Activated gamma-delta T cell treated with anti-CD3 and anti-CD28 coated beads, Interleukin-2, amount 50 U/mL, for 16 hours (primary cell): Measurements from ENCODE around the gene SEC31A.
A peak's percentile ranks its signal among the peaks of the same experiment; 100 is the strongest.
"Not testable (repeated sequence)": the region's sequence is repeated elsewhere in the genome, so short reads cannot be mapped to it uniquely, and the experiment has no call there.

Experiments used
- DNase-seq: peaks from one replicate; pipeline ENCODE4 v3.0.0-alpha.2; 2020; ENCODE audit warnings: low read depth

Gene SEC31A

GRCh38 chr4:82833060-82833459, 57.9 kb downstream of the SEC31A start:
- not testable (repeated sequence) for DNase-seq

GRCh38 chr4:82825425-82825824, 65.5 kb downstream of the SEC31A start:
- DNase-seq = no peak

DNA sequence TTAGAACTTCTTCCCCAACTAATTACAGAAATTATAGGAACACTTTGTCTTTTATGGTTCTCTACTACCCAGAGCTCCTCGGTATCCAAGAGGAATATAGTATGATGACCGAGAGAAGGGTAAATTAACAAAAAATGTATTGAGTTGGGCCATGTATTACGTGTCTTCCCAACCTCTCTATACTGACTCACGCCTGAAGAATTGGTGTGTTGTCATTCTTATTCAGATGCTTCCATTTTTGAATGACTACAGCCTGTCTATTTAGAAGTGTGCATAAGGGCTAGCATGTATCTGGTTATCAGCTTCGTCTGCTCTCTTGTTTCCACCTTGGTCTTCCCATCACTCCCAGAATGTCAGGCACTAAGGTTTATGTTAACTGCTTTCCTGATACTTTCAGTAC, 67.9 kb downstream of the SEC31A start:
- no peak for DNase-seq

GRCh38 chr4:82820689-82821088, 70.3 kb downstream of the SEC31A start:
- no peak for DNase-seq

DNA sequence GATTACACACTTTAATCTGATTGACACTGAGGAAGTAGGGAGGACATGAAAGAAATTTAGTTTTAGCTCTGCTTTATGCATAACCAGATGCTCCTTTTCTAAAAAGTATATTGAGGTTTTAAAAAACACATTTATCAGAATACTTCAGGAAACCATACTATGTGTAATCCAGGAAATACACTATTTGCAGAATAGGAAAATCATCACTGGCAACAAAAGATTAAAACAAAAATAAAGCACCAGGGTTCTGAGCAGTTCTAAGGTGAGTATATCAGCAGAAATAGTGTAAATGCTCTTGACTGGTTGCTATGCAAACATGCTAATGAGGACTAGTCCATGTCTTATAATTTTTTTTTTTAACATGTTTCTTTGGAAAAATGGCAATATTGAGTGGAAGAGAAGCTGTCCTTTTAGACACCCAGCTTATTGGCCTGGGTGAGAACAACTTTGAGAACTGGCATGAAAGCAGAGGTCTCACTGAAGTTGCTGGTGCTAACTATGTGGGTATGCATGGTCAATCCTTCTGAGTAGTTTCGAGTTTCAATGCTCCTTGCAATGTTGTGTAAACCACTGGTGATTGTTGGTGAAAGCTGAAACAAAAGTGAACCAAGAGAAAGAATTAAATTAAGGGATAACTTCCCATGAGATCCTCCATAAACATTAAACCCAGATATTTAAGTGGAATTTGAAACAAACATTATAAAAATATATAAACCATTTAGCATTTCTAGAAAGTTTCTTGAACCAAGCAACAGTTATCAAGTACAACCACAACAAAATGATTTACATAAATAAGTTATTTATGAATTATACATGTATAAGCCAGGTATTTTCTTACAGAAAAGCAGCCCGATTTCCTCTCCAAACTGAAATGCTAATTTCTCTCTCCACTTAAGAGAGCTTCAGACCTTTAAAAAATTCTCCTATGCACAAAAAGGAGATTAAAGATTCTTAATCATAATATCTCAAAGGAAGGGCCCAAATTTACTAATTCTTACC, 72.0 kb downstream of the SEC31A start:
- no peak for DNase-seq

DNA sequence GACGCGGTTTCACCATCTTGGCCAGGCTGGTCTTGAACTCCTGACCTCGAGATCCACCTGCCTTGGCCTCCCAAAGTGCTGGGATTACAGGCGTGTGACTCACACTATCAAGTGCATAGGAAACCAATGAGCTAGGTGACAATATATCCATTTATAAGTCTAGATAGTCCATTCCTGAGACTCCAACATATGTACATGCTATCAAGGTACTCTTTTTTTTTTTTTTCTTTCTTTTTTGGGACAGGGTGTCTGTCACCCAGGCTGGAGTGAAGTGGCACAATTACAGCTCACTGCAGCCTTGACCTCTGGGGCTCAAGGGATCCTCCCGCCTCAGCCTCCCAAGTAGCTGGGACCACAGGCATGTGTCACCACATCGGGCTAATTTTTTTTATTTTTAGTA, 74.1 kb downstream of the SEC31A start:
- not testable (repeated sequence) for DNase-seq

DNA sequence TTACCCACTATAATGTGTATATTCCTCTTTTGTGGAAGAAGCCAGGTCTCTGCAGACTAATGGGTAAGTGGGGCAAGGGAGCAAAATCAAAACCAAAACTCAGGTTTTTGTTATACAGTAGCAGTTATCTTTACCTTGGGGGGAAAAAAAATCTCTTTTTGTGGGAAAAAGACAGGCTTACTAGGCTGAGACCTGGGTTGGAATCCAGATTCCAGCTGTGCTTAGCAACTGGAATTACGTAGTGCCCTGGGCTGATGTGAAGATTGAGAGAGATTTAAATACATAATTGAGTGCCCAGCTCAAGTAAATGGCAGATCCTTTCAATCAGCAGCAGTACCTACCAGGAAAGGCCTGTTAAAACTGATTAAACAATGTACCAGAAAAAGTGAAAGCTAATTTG, 76.9 kb downstream of the SEC31A start:
- DNase-seq = no peak

- DNase-seq = no peak
These were observed 79.1 kb downstream of the SEC31A start for GRCh38 chr4:82811838-82812341.

GRCh38 chr4:82811392-82811791, 79.6 kb downstream of the SEC31A start:
- no peak for DNase-seq

GRCh38 chr4:82810176-82810575, 80.8 kb downstream of the SEC31A start:
- DNase-seq = no peak

DNA sequence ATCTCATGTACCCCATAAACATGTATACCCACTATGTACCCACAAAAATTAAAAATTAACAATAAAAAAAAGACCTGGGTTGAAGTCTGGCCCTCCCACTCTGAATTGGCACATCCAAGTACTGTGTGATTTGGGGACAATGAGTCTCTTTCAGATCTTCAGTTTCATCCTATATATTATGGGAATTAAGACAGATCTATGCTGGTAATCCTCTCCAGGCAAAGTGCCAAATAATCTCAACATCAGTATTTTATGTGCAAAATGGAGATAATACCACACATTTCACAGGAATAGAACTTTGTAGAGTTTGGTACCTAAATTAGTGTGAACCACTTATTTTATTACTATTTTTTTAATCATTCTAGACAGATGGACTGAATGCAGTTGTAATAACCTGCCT, 81.3 kb downstream of the SEC31A start:
- no peak for DNase-seq

DNA sequence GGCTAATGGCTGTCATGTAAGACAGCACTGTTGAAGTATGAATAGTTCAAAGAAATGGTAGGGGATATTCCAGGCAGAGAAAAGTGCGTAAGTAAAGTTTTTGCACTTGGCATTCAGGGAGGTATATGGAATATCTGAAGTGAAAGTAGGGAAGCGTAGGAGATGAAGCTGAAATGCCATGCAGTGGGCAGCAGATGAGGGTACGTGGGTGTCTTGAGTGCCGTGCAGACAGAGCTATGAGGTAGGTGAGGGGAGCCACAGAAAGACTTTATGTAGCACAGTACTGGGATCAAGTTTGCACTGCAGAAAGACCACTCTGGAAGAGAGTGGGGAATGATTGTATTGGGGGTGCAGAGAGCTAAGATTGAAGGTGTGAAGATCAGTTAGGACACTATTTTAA, 87.2 kb downstream of the SEC31A start:
- DNase-seq = no peak

DNA sequence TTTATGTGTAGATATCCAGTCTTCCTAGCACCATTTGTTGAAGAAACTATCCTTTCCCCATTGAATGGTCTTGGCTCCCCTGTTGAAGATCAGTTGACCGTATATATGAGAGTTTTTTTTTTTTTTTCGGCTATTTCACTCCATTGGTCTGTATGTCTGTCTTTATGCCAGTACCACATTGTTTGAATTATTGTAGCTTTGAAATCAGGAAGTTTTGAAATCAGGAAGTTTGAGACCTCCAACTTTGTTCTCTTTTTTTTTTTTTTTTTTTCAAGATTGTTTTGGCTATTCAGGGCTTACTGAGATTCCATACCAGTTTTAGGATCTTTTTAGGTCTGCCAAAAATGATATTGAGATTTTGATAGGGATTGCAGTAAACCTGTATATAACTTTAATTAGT, 88.0 kb downstream of the SEC31A start:
- no peak for DNase-seq

- DNase-seq = no peak
These were observed 88.9 kb downstream of the SEC31A start for GRCh38 chr4:82801910-82802521.

- no peak for DNase-seq
These were observed 91.7 kb downstream of the SEC31A start for GRCh38 chr4:82799006-82799881.

GRCh38 chr4:82798168-82799005, 92.6 kb downstream of the SEC31A start, which contains the start of gene SCD5:
Gene SCD5, minus strand, starts transcription at chr4:82798796. Its CDS starts 259 bp downstream, at chr4:82798537.
- peak; percentile 37 for DNase-seq

GRCh38 chr4:82797405-82798111, 93.4 kb downstream of the SEC31A start:
- no peak for DNase-seq

- DNase-seq = no peak
These were observed 93.9 kb downstream of the SEC31A start for GRCh38 chr4:82797040-82797404.

DNA sequence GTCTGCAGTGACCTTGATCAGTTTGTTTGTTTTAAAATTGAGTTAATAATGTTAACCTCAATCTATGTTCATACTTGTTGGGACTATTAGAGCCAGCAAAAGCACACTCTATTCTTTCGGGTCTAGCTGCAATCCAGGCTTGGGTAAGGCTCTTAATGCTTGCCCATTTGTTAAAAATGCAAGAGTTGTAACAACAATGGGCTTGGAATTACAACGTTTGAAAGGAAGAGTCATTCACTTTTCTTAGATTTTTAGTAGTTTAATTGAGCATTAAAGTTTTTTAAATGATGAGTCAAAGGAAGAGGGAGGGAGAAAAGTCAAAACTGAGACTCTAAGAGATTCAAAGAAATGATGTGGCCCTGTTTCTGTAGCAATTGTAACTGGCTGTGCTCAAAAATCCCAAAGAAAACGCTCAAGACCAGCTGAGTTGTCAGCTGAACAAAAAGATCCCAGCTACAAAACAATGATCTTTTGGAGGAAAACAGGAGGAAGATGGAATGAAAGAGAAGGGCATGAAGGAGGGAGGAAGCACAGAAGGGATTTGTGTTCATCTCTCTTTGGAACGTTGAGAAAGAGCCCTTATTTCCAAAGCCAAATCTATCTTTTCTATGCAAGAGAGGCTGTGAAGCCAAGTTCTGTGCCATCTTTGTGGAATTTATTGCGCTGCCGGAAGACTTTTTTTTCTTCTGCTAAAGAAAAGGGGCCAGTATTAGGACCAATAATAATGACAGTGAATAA, 97.9 kb downstream of the SEC31A start:
- DNase-seq = no peak

- no peak for DNase-seq
These were observed 99.8 kb downstream of the SEC31A start for GRCh38 chr4:82791179-82791578.
